AG09319 (cell line): ENCODE measurements around the gene PRLR.

Source experiments
- DNase-seq: peaks from one replicate; pipeline ENCODE4 v3.0.0-alpha.2; 2010; ENCODE audit warnings: low read depth; ENCODE audit errors: extremely low read depth
- CTCF ChIP-seq: IDR thresholded peaks from 2 replicates; pipeline ENCODE4 v1.5.1; 2011; ENCODE audit warnings: low read depth, mild to moderate bottlenecking, inconsistent platforms, low read length, moderate library complexity

Gene PRLR

GRCh38 chr5:35218981-35219380, 11.3 kb downstream of the PRLR start:
- no peak for TF ChIP-seq CTCF
- no peak for DNase-seq

- no peak for DNase-seq
- TF ChIP-seq CTCF, result no peak
Measured at GRCh38 chr5:35214051-35214450, 16.2 kb downstream of the PRLR start.

GRCh38 chr5:35213608-35214007, 16.7 kb downstream of the PRLR start:
- TF ChIP-seq CTCF, result no peak
- no peak for DNase-seq

- no peak for TF ChIP-seq CTCF
- DNase-seq, result no peak
Measured at GRCh38 chr5:35212122-35212982, 17.9 kb downstream of the PRLR start.

- no peak for DNase-seq
- no peak for TF ChIP-seq CTCF
Measured at GRCh38 chr5:35209862-35210261, 20.4 kb downstream of the PRLR start.

GRCh38 chr5:35205606-35206005, 24.7 kb downstream of the PRLR start:
- TF ChIP-seq CTCF, result no peak
- DNase-seq, result no peak

GRCh38 chr5:35205186-35205585, 25.1 kb downstream of the PRLR start:
- DNase-seq, result no peak
- no peak for TF ChIP-seq CTCF
